Heart left ventricle (tissue), 13 donors: ENCODE measurements around the gene HORMAD2.

Source experiments
- CTCF ChIP-seq, 12 donors: fragments of 200-600 bp; sonication (generic) in 4 of 12; IDR thresholded peaks; one replicate each; pipeline versions ENCODE4 v1.5.0 to v1.8.0; 2018 to 2022; ENCODE audit warnings: antibody characterized with exemption in 12 of 12, mild to moderate bottlenecking in 5 of 12
- POLR2A ChIP-seq, 2 donors: fragments of 450-650 bp; IDR thresholded peaks; one replicate each; pipeline ENCODE4 v1.6.1; 2017; ENCODE audit warnings: antibody characterized with exemption in 2 of 2, mild to moderate bottlenecking in 2 of 2, moderate library complexity in 2 of 2
- donor health status: ischemic (EF 13 %, LVEDD 7.1; RV severe dilation, severe dysfunction).
- donor health status: DM: no; HTN: yes; CAD: no.
- donor health status: DM: no; HTN: no; CAD: no.
- donor health status: ischemic (EF 25% LVEDD 6.9; RV normal size, moderate dysfunction).
- donor health status: ischemic (EF 25% LVEDD 5.7; RV mildly dilated, moderate dysfunction).
- donor health status: ischemic (EF 35%, LVEDD 5.7; RV mildly dilated, moderate dysfunction).
- donor health status: nonischemic (EF 11% LVEDD 7.7; RV severe dilation, severe dysfunction).
- donor health status: DM: yes; HTN: yes; CAD: no.
- donor health status: PGD.
- donor health status: ischemic (EF 29% LVEDD 5.4; RV normal size, mild dysfunction).
- donor health status: nonischemic (EF 23%, LVEDD 6.1; RV moderate dilation, normal function).

- TF ChIP-seq CTCF (IDR thresholded peaks at IDR 0.05) (no peak), POLR2A (IDR thresholded peaks at IDR 0.05) (no peak)
Measured at GRCh38 chr22:30080805-30081204, 541 bp downstream of the HORMAD2 start.
